GM18507 (cell line): ENCODE results near the gene EGFL8.
"Not testable (repeated sequence)": the region's sequence is repeated elsewhere in the genome, so short reads cannot be mapped to it uniquely, and the experiment has no call there.

Experiments used
- DNase-seq: peaks from one replicate; pipeline ENCODE4 v3.0.0; 2011; ENCODE audit warnings: low read depth; ENCODE audit not compliant: insufficient read length; ENCODE audit errors: extremely low spot score
- FAIRE-seq: peaks from 2 replicates; lab custom pipeline; 2011; peaks lifted over from hg19 to GRCh38; lab: Jason Lieb, UNC

The EGFL8 gene

GRCh38 chr6:32181148-32181702 lies 16.8 kb downstream of the EGFL8 start:
- no peak for DNase-seq
- no peak for FAIRE-seq

- FAIRE-seq (no peak), DNase-seq (no peak)
These were observed 17.6 kb downstream of the EGFL8 start for GRCh38 chr6:32181915-32182529.

GRCh38 chr6:32182555-32182981 lies 18.2 kb downstream of the EGFL8 start:
- FAIRE-seq (no peak), DNase-seq (no peak)

GRCh38 chr6:32183030-32183429 lies 18.6 kb downstream of the EGFL8 start:
- FAIRE-seq, result no peak

GRCh38 chr6:32183483-32184083 lies 19.2 kb downstream of the EGFL8 start:
- FAIRE-seq (no peak), DNase-seq (no peak)

More at GRCh38 chr6:32183030-32183429, 18.6 kb downstream of the EGFL8 start:
- DNase-seq, result no peak

- DNase-seq (no peak), FAIRE-seq (no peak)
These were observed 19.8 kb downstream of the EGFL8 start, which contains the start of gene AGER for GRCh38 chr6:32184084-32184640. Gene AGER (minus strand): TSS chr6:32184253. CDS start chr6:32184222, 31 bp downstream.

- peak; percentile 90 for FAIRE-seq
These were observed 21.3 kb downstream of the EGFL8 start for GRCh38 chr6:32185681-32186131.

GRCh38 chr6:32186151-32186840 lies 21.9 kb downstream of the EGFL8 start:
- not testable (repeated sequence) for DNase-seq, FAIRE-seq

More at GRCh38 chr6:32185681-32186131, 21.3 kb downstream of the EGFL8 start:
- DNase-seq, result not testable (repeated sequence)

GRCh38 chr6:32187009-32187709 lies 22.8 kb downstream of the EGFL8 start:
- DNase-seq, result no peak
- FAIRE-seq, result no peak

- FAIRE-seq, DNase-seq: not testable (repeated sequence)
These were observed 23.5 kb downstream of the EGFL8 start for GRCh38 chr6:32187725-32188380.

GRCh38 chr6:32188381-32189068 lies 24.1 kb downstream of the EGFL8 start:
- FAIRE-seq (no peak), DNase-seq (no peak)

GRCh38 chr6:32189069-32189741 lies 24.8 kb downstream of the EGFL8 start:
- no peak for FAIRE-seq
- no peak for DNase-seq

GRCh38 chr6:32189742-32190053 lies 25.3 kb downstream of the EGFL8 start:
- FAIRE-seq, result no peak

GRCh38 chr6:32190054-32190851 lies 25.9 kb downstream of the EGFL8 start, which contains the start of gene PBX2:
Gene PBX2 (minus strand): TSS chr6:32190202. CDS start chr6:32189915, 287 bp downstream.
- peak; percentile 64 for DNase-seq
- peak; percentile 96 for FAIRE-seq

More at GRCh38 chr6:32189742-32190053, 25.3 kb downstream of the EGFL8 start:
- DNase-seq, result no peak

GRCh38 chr6:32190911-32191677 lies 26.7 kb downstream of the EGFL8 start:
- DNase-seq (no peak), FAIRE-seq (no peak)
